Neutrophil (primary cell): Measurements from ENCODE around the gene CDH5.

ENCODE experiments used
- H3K27ac ChIP-seq: fragments of 200-600 bp; sonication (generic); 2 replicates; pipeline ENCODE4 v1.5.1; 2016; ENCODE audit warnings: mild to moderate bottlenecking, moderate library complexity
- H3K27me3 ChIP-seq: fragments of 200-600 bp; sonication (generic); 2 replicates; pipeline ENCODE4 v1.6.0; 2016; ENCODE audit warnings: mild to moderate bottlenecking
- H3K36me3 ChIP-seq: fragments of 200-600 bp; sonication (generic); 2 replicates; pipeline ENCODE4 v1.5.1; 2017
- H3K4me1 ChIP-seq, 2 experiments: fragments of 200-600 bp in 1 of 2; sonication (generic) in 1 of 2; 1 replicate in 1 of 2; 2 replicates in 1 of 2; pipeline versions ENCODE4 v1.5.1 to v1.6.1; 2013 to 2016; ENCODE audit warnings: low read depth in 1 of 2, low read length in 1 of 2, mild to moderate bottlenecking in 1 of 2, moderate library complexity in 1 of 2; ENCODE audit not compliant: control insufficient read depth in 1 of 2, insufficient read depth in 1 of 2
- H3K4me3 ChIP-seq, 2 experiments: fragments of 200-600 bp in 1 of 2; sonication (generic) in 1 of 2; 1 replicate in 1 of 2; 2 replicates in 1 of 2; pipeline ENCODE4 v1.5.1; 2013 to 2016; ENCODE audit warnings: low read depth in 1 of 2, low read length in 1 of 2, mild to moderate bottlenecking in 1 of 2, moderate library complexity in 1 of 2
- H3K9me3 ChIP-seq: fragments of 200-600 bp; sonication (generic); 2 replicates; pipeline ENCODE4 v1.5.1; 2016
- TF ChIP-seq, protein P1 (sequence below): fragments of 200-600 bp; sonication (generic); IDR thresholded peaks from 2 replicates; pipeline ENCODE4 v1.5.1; 2016; ENCODE audit warnings: antibody characterized with exemption

The CDH5 gene

DNA sequence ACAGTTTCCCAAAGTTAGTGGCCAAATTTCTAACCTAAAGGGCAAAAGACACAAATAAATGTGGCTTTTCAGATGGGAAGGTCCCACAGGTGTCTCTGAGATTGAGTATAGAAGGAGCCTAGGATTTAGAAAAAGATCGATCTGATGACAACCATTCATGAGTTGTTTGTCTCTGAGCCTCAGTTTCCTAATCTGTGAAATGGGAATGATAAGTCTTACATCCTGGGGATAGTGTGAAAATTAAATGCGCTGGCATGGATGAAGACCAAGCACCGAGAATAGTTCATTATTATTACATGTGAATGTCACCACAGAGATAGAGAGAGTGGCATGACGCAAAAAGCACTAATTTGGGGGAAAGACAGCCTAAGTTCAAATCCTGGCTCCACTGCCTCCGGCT is 7.2 kb downstream of the CDH5 start:
- no peaks in the 10 kb centered on the region for H3K36me3 ChIP-seq
- H3K27ac ChIP-seq, result no peak overlapping the region
- no peaks in the 10 kb centered on the region for H3K27me3 ChIP-seq
- TF ChIP-seq, protein P1, sequence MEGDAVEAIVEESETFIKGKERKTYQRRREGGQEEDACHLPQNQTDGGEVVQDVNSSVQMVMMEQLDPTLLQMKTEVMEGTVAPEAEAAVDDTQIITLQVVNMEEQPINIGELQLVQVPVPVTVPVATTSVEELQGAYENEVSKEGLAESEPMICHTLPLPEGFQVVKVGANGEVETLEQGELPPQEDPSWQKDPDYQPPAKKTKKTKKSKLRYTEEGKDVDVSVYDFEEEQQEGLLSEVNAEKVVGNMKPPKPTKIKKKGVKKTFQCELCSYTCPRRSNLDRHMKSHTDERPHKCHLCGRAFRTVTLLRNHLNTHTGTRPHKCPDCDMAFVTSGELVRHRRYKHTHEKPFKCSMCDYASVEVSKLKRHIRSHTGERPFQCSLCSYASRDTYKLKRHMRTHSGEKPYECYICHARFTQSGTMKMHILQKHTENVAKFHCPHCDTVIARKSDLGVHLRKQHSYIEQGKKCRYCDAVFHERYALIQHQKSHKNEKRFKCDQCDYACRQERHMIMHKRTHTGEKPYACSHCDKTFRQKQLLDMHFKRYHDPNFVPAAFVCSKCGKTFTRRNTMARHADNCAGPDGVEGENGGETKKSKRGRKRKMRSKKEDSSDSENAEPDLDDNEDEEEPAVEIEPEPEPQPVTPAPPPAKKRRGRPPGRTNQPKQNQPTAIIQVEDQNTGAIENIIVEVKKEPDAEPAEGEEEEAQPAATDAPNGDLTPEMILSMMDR, result no peak
- H3K4me3 ChIP-seq, result no peak overlapping the region
- H3K4me1 ChIP-seq, result peaks cover 5 to 6% of the 10 kb centered on the region in 2 experiments
- no peaks in the 10 kb centered on the region for H3K9me3 ChIP-seq

GRCh38 chr16:66374176-66374575 is 7.7 kb downstream of the CDH5 start:
- Histone ChIP-seq H3K27ac (no peak overlapping the region), H3K4me1 (peaks cover under 1% of the 10 kb centered on the region in 2 experiments), H3K27me3 (no peaks in the 10 kb centered on the region), H3K4me3 (no peak overlapping the region), H3K9me3 (no peaks in the 10 kb centered on the region), H3K36me3 (no peaks in the 10 kb centered on the region)
- TF ChIP-seq, protein P1, result no peak

- H3K36me3 ChIP-seq, result no peaks in the 10 kb centered on the region
- no peaks in the 10 kb centered on the region for H3K9me3 ChIP-seq
- no peak overlapping the region for H3K4me3 ChIP-seq
- no peaks in the 10 kb centered on the region for H3K27me3 ChIP-seq
- TF ChIP-seq, protein P1, result no peak
- no peak overlapping the region for H3K27ac ChIP-seq
- H3K4me1 ChIP-seq, result no peaks in the 10 kb centered on the region
Observed at GRCh38 chr16:66375451-66375850, 9.0 kb downstream of the CDH5 start.

DNA sequence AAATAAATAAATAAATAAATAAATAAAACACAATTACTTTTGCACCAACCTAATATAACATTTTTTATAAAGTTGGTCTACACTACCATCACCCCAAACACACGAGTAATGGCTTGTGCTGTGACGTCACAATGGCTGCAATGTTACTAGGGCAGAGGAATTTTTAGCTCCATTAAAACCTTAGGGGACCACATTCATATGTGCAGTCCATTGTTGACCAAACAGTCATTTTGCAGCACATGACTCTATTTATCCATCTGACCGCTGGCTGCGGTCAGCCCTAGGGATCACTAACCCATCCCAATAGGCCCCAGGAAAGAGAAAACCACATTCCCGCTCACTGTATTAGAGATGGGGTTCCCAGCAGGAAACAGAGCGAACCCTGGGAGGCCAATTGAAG is 9.6 kb downstream of the CDH5 start:
- no peaks in the 10 kb centered on the region for H3K9me3 ChIP-seq
- no peak overlapping the region for H3K27ac ChIP-seq
- H3K27me3 ChIP-seq, result no peaks in the 10 kb centered on the region
- TF ChIP-seq, protein P1, result no peak
- H3K4me1 ChIP-seq, result no peaks in the 10 kb centered on the region
- no peaks in the 10 kb centered on the region for H3K36me3 ChIP-seq
- no peak overlapping the region for H3K4me3 ChIP-seq

GRCh38 chr16:66376577-66377305 is 10.2 kb downstream of the CDH5 start:
- TF ChIP-seq, protein P1, result no peak
- Histone ChIP-seq H3K27ac (no peak overlapping the region), H3K9me3 (no peaks in the 10 kb centered on the region), H3K27me3 (no peaks in the 10 kb centered on the region), H3K4me3 (no peak overlapping the region), H3K36me3 (no peaks in the 10 kb centered on the region), H3K4me1 (no peaks in the 10 kb centered on the region)
